HG02610 (cell line): ENCODE results near the gene NETO2.
"Not testable (repeated sequence)": the region's sequence is repeated elsewhere in the genome, so short reads cannot be mapped to it uniquely, and the experiment has no call there.

Source experiments
- ATAC-seq: cut with Tn5 transposase; IDR thresholded peaks from one replicate; pipeline ENCODE4 v1.9.1; 2021; ENCODE audit warnings: mild to moderate bottlenecking, moderate library complexity; ENCODE audit not compliant: unreplicated experiment

The NETO2 gene

DNA sequence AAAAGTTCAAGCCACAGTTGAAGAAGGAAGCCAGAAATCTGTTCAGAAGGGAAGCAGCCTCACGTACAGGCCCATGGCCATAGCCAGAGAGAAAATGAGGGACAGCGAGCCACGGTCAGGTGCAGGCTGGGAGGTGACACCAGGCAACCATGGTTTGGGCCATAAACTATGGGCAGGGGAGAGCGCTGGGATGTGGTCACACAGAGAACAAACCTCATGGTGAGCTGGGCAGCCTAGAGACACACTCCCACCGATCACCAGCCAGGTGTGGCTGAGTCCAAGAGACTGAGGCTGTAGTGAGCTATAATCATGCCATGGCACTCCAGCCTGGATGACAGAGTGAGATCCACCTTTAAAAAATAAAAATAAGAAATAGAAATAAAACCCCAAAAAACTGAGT lies 76.5 kb downstream of the NETO2 start:
- ATAC-seq, result no peak

DNA sequence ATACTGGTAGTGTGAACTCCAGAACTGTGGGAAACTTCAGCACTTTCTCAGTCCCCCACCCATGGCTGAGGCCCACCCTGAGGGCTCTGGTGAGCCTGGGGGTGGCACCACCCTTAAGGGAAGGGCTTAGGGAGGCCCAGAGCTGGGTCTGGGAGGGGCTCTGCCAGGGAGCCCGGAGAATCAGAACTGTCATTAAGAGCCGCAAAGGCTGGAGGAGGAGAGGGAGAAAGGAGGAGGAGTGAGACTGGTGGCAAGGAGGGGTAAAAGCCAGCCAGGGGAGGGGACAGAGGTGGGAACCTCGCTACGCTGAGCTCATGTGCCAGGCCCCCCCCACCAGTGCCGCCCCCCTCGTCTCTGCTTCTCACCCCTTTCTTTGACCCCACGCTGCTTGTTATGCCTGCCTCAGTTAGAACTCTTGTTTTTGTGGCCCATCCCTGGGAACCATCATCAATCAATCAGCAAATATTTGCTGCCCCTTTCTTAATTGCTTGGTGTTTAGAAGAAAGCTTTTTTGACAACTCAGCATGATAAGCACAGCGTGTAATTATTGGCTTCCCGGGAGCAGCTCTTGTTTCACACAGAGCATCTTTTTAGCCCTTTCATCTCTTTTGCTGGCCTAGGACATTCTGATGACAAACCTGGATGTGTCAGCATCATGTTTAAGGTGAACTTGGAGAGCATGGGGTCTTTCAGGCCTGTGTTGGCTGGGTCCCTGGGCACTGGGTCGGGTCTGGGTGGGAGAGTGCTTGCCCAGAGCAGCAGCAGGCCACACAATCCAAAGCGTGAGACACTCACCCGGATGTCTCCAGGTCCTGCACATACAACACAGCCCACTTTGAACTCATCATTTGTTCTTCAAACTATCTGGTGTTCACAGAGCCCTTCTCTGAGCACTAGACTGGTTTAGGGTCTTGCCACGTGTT lies 77.7 kb downstream of the NETO2 start:
- no peak for ATAC-seq

GRCh38 chr16:47064775-47065174 lies 79.0 kb downstream of the NETO2 start:
- ATAC-seq, result no peak

DNA sequence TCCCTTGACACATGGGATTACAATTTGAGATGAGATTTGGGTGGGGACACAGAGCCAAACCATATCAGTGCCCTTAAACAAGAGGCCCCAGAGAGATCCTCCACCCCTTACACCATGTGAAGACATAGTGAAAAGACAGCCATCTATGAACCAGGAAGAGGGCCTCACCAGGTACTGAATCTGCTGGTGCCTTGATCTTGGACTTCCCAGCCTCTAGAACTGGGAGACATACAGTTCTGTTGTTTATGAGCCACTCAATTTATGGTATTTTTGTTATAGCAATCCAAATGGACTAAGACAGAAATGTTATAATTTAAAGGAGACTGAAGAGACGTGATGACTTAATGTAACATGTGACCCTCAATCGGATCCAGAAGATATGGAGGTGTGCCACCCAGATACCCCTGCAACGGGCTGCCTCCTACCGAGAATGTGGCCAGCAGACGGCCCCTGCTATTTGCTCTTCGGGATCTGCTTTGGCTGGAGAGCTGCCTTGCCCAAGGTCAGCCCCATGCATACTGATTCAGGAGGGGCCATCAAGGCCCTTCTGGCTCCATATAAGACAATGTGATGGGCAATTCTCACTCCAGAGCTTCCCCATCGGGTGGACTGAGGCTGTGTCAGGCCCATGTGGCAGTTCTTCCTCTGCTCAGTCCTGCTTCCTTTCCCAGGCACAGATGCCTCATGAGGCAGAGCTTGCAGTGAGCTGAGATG lies 80.6 kb downstream of the NETO2 start:
- no peak for ATAC-seq

- ATAC-seq, result no peak
Observed at GRCh38 chr16:47061204-47061603, 82.5 kb downstream of the NETO2 start.

- no peak for ATAC-seq
Observed at GRCh38 chr16:47060596-47060995, 83.1 kb downstream of the NETO2 start.

- ATAC-seq, result no peak
Observed at GRCh38 chr16:47059991-47060390, 83.8 kb downstream of the NETO2 start.

DNA sequence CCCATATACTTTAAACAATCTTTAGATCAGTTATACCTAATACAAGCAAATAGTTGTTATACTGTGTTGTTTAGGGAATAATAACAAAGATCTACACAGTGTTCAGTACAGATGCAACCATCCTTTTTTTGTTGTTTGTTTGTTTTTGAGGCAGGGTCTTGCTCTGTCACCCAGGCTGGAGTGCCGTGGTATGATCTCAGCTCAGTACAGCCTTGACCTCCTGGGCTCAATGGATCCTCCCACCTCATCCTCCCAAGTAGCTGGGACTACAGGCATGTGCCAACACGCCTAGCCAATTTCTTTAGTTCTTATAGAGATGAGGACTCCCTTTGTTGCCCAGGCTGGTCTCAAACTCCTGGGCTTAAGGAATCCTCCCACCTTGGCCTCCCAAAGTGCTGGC lies 84.6 kb downstream of the NETO2 start:
- ATAC-seq, result not testable (repeated sequence)

- no peak for ATAC-seq
Observed at GRCh38 chr16:47058295-47059086, 85.3 kb downstream of the NETO2 start.

DNA sequence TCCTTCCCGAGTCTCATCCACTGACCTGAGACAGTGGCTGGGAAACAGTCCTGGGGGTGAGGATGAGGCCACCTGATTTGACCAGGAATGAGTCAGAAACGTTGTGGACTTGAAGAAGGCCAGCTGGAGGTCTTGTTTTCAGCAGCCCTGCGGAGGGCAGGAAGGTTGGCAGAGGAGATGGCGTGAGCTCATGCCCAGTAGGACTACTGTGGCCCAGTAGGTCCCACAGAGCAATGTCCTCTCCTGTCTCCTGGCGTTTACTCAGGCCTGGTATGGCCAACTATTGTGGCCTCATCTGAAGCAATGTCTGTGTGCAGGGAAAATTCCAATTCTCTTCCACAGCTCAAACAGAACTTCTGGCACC lies 86.1 kb downstream of the NETO2 start:
- no peak for ATAC-seq

GRCh38 chr16:47056688-47057629 lies 86.8 kb downstream of the NETO2 start:
- ATAC-seq, result no peak

GRCh38 chr16:47056061-47056460 lies 87.7 kb downstream of the NETO2 start:
- ATAC-seq, result not testable (repeated sequence)

DNA sequence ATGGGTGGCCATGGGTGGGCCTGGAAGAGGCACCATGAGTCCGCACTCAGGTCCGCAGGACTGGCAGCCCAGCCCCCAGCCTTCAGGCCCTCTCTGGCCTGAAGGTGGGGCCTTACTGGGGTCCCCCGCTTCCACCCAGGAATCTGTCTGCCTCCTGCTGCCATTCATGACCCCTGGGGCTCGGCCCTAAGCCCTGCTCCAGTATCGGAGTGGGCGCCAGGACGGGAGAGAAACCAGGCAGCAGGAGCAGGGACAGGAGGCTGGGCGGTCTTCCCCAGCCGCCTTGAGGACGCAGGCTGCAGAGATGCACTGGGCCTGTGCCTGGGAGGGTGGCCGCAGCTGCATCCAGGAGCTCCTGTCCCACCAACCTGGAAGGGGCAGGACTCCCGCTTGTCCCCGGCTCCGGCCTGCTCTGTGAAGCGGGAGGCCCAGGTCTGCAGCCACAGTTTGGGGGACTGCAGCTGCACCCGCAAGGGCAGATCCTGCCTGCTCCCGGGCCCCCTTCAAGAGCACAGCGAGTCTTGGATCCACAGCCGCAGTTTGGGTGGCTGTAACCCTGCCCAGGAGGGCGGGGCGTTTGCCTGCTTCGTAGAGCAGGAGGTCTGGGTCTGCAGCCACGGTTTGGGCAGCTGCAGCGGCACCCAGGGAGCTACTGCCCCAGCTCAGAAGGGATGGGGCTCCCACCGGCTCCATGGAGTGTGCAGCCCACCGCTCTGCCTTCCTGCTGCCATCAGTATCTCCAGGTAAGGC lies 88.4 kb downstream of the NETO2 start:
- no peak for ATAC-seq

GRCh38 chr16:47054306-47054705 lies 89.4 kb downstream of the NETO2 start:
- ATAC-seq, result no peak

DNA sequence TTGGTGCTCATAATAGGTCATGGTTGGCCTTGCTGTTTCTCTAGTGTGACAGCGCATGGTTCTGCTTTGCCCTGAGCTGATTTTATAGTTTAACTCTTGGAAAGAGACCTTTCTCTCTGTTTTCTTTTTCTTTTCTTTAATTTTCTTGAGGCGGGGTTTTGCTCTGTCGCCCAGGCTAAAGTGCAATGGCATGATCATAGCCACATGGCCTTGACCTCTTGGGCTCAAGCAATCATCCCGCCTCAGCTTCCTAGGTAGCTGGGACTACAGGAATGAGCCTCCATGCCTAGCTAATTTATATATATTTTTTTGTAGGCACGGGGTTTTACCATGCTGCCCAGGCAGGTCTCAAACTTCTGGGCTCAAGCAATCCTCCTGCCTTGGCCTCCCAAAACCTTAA lies 89.8 kb downstream of the NETO2 start:
- ATAC-seq, result no peak

DNA sequence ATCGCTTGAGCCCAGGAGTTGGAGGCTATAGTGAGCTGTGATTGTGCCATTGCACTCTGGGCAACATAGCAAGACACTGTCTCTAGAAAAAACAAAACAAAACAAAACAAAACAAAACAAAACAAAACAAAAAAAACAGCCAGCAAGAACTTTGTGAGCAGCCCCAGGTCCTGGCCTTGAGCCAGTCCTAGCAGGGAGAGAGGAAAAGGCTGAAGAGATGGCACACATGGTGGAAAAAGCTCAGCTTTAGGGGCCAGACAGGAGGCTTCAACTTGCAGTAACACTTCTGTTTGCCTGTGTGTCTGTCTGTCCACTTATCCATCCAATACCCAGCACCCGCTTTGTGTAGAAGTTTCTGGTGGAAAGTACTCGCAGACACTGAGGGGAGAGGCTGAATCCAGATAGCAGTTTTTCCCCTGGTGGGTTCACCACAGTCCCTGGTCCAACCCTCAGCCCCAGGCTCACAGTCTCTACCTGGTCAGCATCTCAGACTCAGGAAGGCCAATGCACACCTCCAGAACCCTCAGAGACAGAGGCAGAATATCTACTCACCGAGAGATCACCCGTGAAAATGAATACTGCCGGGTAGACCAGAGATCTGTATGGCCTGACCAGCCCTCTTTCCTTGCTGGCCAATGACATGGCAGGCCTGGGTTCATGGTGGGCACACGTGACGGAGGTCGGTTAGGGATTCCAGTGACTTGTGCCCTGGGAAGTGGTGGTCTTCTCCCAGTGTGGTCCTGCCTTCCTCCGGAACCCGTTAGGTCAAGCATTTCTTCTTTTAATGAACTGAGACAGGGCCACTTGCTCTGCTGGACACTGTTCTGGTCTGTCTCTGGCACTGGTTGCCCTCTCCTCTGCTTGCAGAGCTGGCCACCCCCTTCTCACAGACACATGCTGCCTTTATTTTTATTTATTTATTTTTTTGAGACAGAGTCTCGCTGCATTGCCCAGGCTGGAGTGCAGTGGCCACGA lies 90.8 kb downstream of the NETO2 start:
- no peak for ATAC-seq

DNA sequence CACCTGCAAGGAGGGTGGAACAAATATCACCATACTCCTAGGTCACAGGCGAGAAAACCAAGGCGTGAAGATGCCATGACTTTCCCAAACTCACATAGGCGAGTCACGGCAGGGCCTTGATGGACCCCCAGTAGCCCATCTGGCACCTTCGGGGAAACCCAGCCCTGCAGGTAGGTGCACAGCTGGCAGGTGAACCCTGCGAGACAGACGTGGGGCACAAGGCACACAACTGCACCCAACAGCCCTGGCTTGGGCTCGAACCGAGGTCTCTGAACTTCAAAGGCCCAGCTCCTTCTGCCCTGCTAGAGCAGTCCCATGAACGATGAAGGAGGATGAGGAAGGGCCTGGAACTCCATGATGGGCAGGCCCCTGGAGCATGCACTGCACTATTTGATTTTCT lies 92.7 kb downstream of the NETO2 start:
- no peak for ATAC-seq

DNA sequence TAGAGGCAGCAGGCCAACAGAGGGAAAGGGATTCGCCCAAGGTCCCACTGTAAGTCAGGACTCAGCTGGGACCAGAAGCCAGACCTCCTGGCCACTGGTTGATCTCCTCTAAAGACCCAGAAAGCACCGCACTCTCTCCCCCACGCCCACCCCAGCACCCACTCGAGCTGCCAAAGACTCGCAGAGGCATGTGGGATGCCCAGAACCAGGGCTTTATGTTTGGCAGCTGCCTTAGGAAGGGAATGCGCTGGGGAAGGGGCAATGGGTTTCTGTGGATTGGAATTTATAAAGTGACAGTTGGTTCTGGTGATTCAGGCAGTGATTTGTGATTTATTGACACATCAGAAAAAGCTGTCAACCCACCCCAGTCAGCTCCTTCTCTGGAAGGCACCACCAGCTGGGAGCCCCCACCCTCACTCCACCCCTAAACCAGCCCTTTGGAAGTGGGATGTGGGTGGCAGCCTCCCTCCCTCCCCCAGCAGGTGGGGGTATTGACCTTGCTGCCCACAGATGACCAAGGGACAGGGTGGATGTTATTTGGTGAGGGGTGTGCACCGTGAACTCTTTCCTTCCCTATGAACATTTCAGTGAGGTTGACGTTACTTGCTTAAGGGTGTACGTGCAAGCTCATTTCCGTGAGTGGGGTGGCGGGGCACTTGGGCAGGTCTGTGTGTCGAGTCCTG lies 93.7 kb downstream of the NETO2 start:
- ATAC-seq, result no peak
